PC-3 (cell line): Measurements from ENCODE around the gene ROBO2. TPM values are rescaled to one million over a fixed set of nuclear protein-coding genes. Genes with fewer than 3 reads are reported as not detected.
A peak's percentile ranks its signal among the peaks of the same experiment; 100 is the strongest.

Source experiments
- ATAC-seq: fragments of 200-7000 bp; cut with Tn5 transposase; 2 replicates; pipeline ENCODE4 v1.9.1; 2020; ENCODE audit warnings: mild to moderate bottlenecking, moderate library complexity
- BruUV-seq: library from RNA; stranded (reverse); fragments of 400-500 nt; replicated peaks from 2 replicates; lab custom pipeline; 2021; lab: Mats Ljungman, UMichigan
- CTCF ChIA-PET: fragments of 300-600 bp; sonication (Branson Sonifier 250); formaldehyde crosslinking; loops from one replicate; lab custom pipeline; 2022; ENCODE audit warnings: antibody characterized with exemption; lab: Charles Lee
- POLR2A ChIA-PET: fragments of 300-600 bp; sonication (Branson Sonifier 250); formaldehyde crosslinking; loops from one replicate; lab custom pipeline; 2022; ENCODE audit warnings: antibody characterized with exemption; ENCODE audit not compliant: unreplicated experiment; lab: Charles Lee
- DNase-seq: peaks from one replicate; pipeline ENCODE4 v3.0.0-alpha.2; 2015
- H2AFZ ChIP-seq: fragments of 300-600 bp; sonication (generic); 2 replicates; pipeline ENCODE4 v1.6.0; 2016; ENCODE audit warnings: antibody characterized with exemption, low read length
- H3F3A ChIP-seq: fragments of 300-600 bp; sonication (generic); one replicate; pipeline ENCODE4 v1.6.0; 2017; ENCODE audit warnings: antibody characterized with exemption, low read length, control low read depth, mild to moderate bottlenecking; ENCODE audit not compliant: unreplicated experiment
- H3K27ac ChIP-seq: fragments of 300-600 bp; sonication (generic); 2 replicates; pipeline ENCODE4 v1.5.1; 2016; ENCODE audit warnings: mild to moderate bottlenecking, low read length
- H3K27me3 ChIP-seq: fragments of 300-600 bp; sonication (generic); 2 replicates; pipeline ENCODE4 v1.6.1; 2016; ENCODE audit warnings: low read length, mixed read lengths
- H3K36me3 ChIP-seq: fragments of 300-600 bp; sonication (generic); 2 replicates; pipeline ENCODE4 v1.6.1; 2016; ENCODE audit warnings: low read depth, mixed run types, low read length, mixed read lengths
- H3K4me1 ChIP-seq: fragments of 300-600 bp; sonication (generic); 2 replicates; pipeline ENCODE4 v1.5.1; 2016; ENCODE audit warnings: low read length; ENCODE audit not compliant: insufficient read depth
- H3K4me2 ChIP-seq: fragments of 300-600 bp; sonication (generic); 2 replicates; pipeline ENCODE4 v1.6.0; 2016; ENCODE audit warnings: low read length
- H3K4me3 ChIP-seq: fragments of 300-600 bp; sonication (generic); 2 replicates; pipeline ENCODE4 v1.5.1; 2016; ENCODE audit warnings: mild to moderate bottlenecking, low read length, mixed read lengths
- H3K79me2 ChIP-seq: fragments of 300-600 bp; sonication (generic); 2 replicates; pipeline ENCODE4 v1.6.1; 2017; ENCODE audit warnings: low read length, mixed read lengths
- H3K9ac ChIP-seq: fragments of 300-600 bp; sonication (generic); 2 replicates; pipeline ENCODE4 v1.6.0; 2016; ENCODE audit warnings: mild to moderate bottlenecking, low read length
- H3K9me2 ChIP-seq: fragments of 300-600 bp; sonication (generic); replicated peaks from 2 replicates; pipeline ENCODE4 v1.6.1; 2016; ENCODE audit warnings: mixed run types, low read length, mixed read lengths
- H3K9me3 ChIP-seq: fragments of 300-600 bp; sonication (generic); 2 replicates; pipeline ENCODE4 v1.6.1; 2016; ENCODE audit warnings: low read length, mixed read lengths
- H4K20me1 ChIP-seq: fragments of 300-600 bp; sonication (generic); 2 replicates; pipeline ENCODE4 v1.6.1; 2016; ENCODE audit warnings: low read length, mixed read lengths
- EZH2 ChIP-seq: fragments of 300-600 bp; sonication (generic); IDR thresholded peaks from one replicate; pipeline ENCODE4 v1.6.1; 2017; ENCODE audit warnings: antibody characterized with exemption, mild to moderate bottlenecking, low read length; ENCODE audit not compliant: unreplicated experiment
- EZH2phosphoT487 ChIP-seq: fragments of 300-600 bp; sonication (generic); IDR thresholded peaks from 2 replicates; pipeline ENCODE4 v1.6.1; 2018; ENCODE audit warnings: mild to moderate bottlenecking, antibody characterized with exemption, low read length, borderline replicate concordance
- intact Hi-C: fragments of 100-400 bp; cut with micrococcal nuclease; formaldehyde crosslinking; loops from 2 replicates; pipeline ENCODE4 v1.9.0; 2023
- total RNA-seq: library from RNA; depleted of rRNA; stranded (reverse); fragments of >200 nt; gene quantifications from 2 replicates; pipeline ENCODE4 v1.2.3, GENCODE V29; 2014
- TF ChIP-seq, protein P1 (sequence below): fragments of 300-600 bp; sonication (generic); conservative IDR thresholded peaks from 2 replicates; pipeline ENCODE4 v1.5.1; 2017; ENCODE audit warnings: antibody characterized with exemption, low read depth, mild to moderate bottlenecking, low read length

ROBO2 gene
- total RNA-seq, 1 experiment from 2014 or later = not detected

GRCh38 chr3:77313843-77314242 lies 273.9 kb downstream of the ROBO2 start:
- H3K4me3 ChIP-seq = no peak overlapping the region
- no peak overlapping the region for H3K27ac ChIP-seq
- H3K9me2 ChIP-seq = no peaks in the 10 kb centered on the region
- TF ChIP-seq, protein P1, sequence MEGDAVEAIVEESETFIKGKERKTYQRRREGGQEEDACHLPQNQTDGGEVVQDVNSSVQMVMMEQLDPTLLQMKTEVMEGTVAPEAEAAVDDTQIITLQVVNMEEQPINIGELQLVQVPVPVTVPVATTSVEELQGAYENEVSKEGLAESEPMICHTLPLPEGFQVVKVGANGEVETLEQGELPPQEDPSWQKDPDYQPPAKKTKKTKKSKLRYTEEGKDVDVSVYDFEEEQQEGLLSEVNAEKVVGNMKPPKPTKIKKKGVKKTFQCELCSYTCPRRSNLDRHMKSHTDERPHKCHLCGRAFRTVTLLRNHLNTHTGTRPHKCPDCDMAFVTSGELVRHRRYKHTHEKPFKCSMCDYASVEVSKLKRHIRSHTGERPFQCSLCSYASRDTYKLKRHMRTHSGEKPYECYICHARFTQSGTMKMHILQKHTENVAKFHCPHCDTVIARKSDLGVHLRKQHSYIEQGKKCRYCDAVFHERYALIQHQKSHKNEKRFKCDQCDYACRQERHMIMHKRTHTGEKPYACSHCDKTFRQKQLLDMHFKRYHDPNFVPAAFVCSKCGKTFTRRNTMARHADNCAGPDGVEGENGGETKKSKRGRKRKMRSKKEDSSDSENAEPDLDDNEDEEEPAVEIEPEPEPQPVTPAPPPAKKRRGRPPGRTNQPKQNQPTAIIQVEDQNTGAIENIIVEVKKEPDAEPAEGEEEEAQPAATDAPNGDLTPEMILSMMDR = no peak
- TF ChIP-seq EZH2phosphoT487 (no peak), EZH2 (no peak)
- ATAC-seq (no peak), DNase-seq (no peak)
- H2AFZ ChIP-seq = no peak overlapping the region
- no peak overlapping the region for H3K9ac ChIP-seq
- no peak overlapping the region for H3K4me2 ChIP-seq
- no peaks in the 10 kb centered on the region for H3K79me2 ChIP-seq
- no peaks in the 10 kb centered on the region for H4K20me1 ChIP-seq
- no peaks in the 10 kb centered on the region for H3F3A ChIP-seq
- peaks cover 22% of the 10 kb centered on the region for H3K27me3 ChIP-seq
- no peaks in the 10 kb centered on the region for H3K4me1 ChIP-seq
- H3K9me3 ChIP-seq = no peaks in the 10 kb centered on the region
- intact Hi-C loops = no loop called here
- ChIA-PET CTCF (no interaction called here), POLR2A (no interaction called here)
- no peaks in the 10 kb centered on the region for H3K36me3 ChIP-seq
- no TSS peak for BruUV-seq

DNA sequence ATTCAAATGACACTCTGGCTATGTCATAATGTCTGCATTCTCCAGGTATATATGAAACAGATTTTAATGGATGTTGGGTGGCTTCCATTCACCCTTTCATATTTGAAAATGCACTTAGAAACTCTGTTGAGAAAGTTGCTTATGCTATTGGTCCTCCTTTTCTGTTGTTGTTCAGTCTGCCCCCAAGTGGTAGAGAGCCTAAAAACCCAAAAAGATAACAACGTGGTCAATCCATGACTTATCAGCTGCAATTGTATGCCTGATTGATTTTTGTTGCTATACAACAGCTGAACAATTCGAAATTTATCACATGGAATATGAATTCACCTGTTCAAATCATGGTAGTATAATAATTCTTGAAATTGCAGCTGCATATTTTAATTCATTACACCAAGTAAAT lies 279.8 kb downstream of the ROBO2 start:
- no peak for TF ChIP-seq EZH2
- TF ChIP-seq, protein P1 = peak; percentile 54
- no peak for TF ChIP-seq EZH2phosphoT487
- peak overlapping the region; percentile 34; the same call in 1 of the 2 replicates for H2AFZ ChIP-seq
- no peaks in the 10 kb centered on the region for H3K9me3 ChIP-seq
- H3K4me2 ChIP-seq = no peak overlapping the region
- no TSS peak for BruUV-seq
- ATAC-seq (peak; percentile 39; the same call in 1 of the 2 replicates), DNase-seq (peak; percentile 33)
- peaks cover 11% of the 10 kb centered on the region for H3K4me1 ChIP-seq
- H3K9me2 ChIP-seq = no peaks in the 10 kb centered on the region
- H4K20me1 ChIP-seq = no peaks in the 10 kb centered on the region
- ChIA-PET POLR2A (no interaction called here), CTCF (interaction anchor here (1.2 kb wide), 2 partner anchors 11 to 281 kb away, joined by 8 to 9 read pairs; no protein-coding TSS in a partner anchor)
- H3K9ac ChIP-seq = no peak overlapping the region
- H3K36me3 ChIP-seq = no peaks in the 10 kb centered on the region
- no peaks in the 10 kb centered on the region for H3K79me2 ChIP-seq
- no peak overlapping the region for H3K27ac ChIP-seq
- H3K4me3 ChIP-seq = no peak overlapping the region
- intact Hi-C loops = loop anchor here (2.0 to 10.0 kb wide), 3 partner anchors 281 to 885 kb away; no protein-coding TSS in a partner anchor
- no peaks in the 10 kb centered on the region for H3K27me3 ChIP-seq
- H3F3A ChIP-seq = peaks cover 5% of the 10 kb centered on the region

GRCh38 chr3:77320514-77320913 lies 280.6 kb downstream of the ROBO2 start:
- H3K4me2 ChIP-seq = peak overlapping the region; percentile 27; the same call in 1 of the 2 replicates
- intact Hi-C loops = loop anchor here (10.0 kb wide), 2 partner anchors 754 to 884 kb away; no protein-coding TSS in a partner anchor
- BruUV-seq = no TSS peak

More at GRCh38 chr3:77320514-77320913, 280.6 kb downstream of the ROBO2 start:
- H3K9me3 ChIP-seq = no peaks in the 10 kb centered on the region
- no peak for TF ChIP-seq EZH2phosphoT487
- TF ChIP-seq, protein P1 = peak; percentile 75
- ChIA-PET POLR2A (no interaction called here), CTCF (interaction anchor here (0.6 to 1.2 kb wide), 5 partner anchors 11 to 1324 kb away, joined by 3 to 9 read pairs (median 3); no protein-coding TSS in a partner anchor)
- no peaks in the 10 kb centered on the region for H4K20me1 ChIP-seq
- ATAC-seq (no peak), DNase-seq (peak; percentile 69)
- H3K36me3 ChIP-seq = no peaks in the 10 kb centered on the region
- no peak overlapping the region for H3K27ac ChIP-seq
- peaks cover 5% of the 10 kb centered on the region for H3F3A ChIP-seq
- no peak overlapping the region for H3K9ac ChIP-seq
- peak overlapping the region; percentile 34; the same call in 1 of the 2 replicates for H2AFZ ChIP-seq
- H3K9me2 ChIP-seq = no peaks in the 10 kb centered on the region
- no peaks in the 10 kb centered on the region for H3K79me2 ChIP-seq
- H3K4me3 ChIP-seq = no peak overlapping the region
- H3K27me3 ChIP-seq = peaks cover 6% of the 10 kb centered on the region
- peaks cover 11% of the 10 kb centered on the region for H3K4me1 ChIP-seq
